Measurements from ENCODE around the gene RAB30. TPM values are rescaled to one million over a fixed set of nuclear protein-coding genes. Genes with fewer than 3 reads are reported as not detected.

Gene RAB30
- total RNA-seq, 1 experiment from 2014 or later, result 6.2 TPM

GRCh38 chr11:83025267-83025704 is 46.4 kb downstream of the RAB30 start:
- peak; percentile 43; the same call in 1 of the 2 replicates for ATAC-seq
- ChIA-PET POLR2A (no interaction called here), CTCF (no interaction called here)
- peak overlapping the region; percentile 73 for H3K27ac Mint-ChIP-seq
- no peaks in the 10 kb centered on the region for H3K36me3 Mint-ChIP-seq
- DNase-seq (ENCODE audit: low spot score), result no peak
- peak; percentile 60; the same call in 1 of the 2 replicates for TF ChIP-seq GABPB1 (CRISPR knock-in tag; IDR thresholded peaks at IDR 0.05)
- TF ChIP-seq GTF2I (CRISPR knock-in tag; conservative IDR thresholded peaks at IDR 0.05), result no peak
- TF ChIP-seq, protein P1, sequence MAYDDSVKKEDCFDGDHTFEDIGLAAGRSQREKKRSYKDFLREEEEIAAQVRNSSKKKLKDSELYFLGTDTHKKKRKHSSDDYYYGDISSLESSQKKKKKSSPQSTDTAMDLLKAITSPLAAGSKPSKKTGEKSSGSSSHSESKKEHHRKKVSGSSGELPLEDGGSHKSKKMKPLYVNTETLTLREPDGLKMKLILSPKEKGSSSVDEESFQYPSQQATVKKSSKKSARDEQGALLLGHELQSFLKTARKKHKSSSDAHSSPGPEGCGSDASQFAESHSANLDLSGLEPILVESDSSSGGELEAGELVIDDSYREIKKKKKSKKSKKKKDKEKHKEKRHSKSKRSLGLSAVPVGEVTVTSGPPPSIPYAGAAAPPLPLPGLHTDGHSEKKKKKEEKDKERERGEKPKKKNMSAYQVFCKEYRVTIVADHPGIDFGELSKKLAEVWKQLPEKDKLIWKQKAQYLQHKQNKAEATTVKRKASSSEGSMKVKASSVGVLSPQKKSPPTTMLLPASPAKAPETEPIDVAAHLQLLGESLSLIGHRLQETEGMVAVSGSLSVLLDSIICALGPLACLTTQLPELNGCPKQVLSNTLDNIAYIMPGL (CRISPR knock-in tag; IDR thresholded peaks at IDR 0.05), result no peak
- no peak for TF ChIP-seq CREM (CRISPR knock-in tag; IDR thresholded peaks at IDR 0.05)
- H3K4me3 Mint-ChIP-seq, result no peak overlapping the region
- no peaks in the 10 kb centered on the region for H3K9me3 Mint-ChIP-seq
- peaks cover 32% of the 10 kb centered on the region for H3K4me1 Mint-ChIP-seq
- no peaks in the 10 kb centered on the region; the same call in 1 of the 2 replicates for H3K27me3 Mint-ChIP-seq (ENCODE audit: low read depth)

- Mint-ChIP-seq H3K4me1 (peaks cover 36% of the 10 kb centered on the region), H3K4me3 (no peak overlapping the region), H3K27me3 (ENCODE audit: low read depth) (no peaks in the 10 kb centered on the region; the same call in 1 of the 2 replicates), H3K9me3 (no peaks in the 10 kb centered on the region), H3K36me3 (no peaks in the 10 kb centered on the region), H3K27ac (no peak overlapping the region)
- POLR2A ChIA-PET, result no interaction called here
- no peak for TF ChIP-seq CREM (CRISPR knock-in tag; IDR thresholded peaks at IDR 0.05)
- TF ChIP-seq ZSCAN18 (CRISPR knock-in tag; IDR thresholded peaks at IDR 0.05), result no peak
- TF ChIP-seq, protein P1 (CRISPR knock-in tag; IDR thresholded peaks at IDR 0.05), result no peak
- TF ChIP-seq, protein P2, sequence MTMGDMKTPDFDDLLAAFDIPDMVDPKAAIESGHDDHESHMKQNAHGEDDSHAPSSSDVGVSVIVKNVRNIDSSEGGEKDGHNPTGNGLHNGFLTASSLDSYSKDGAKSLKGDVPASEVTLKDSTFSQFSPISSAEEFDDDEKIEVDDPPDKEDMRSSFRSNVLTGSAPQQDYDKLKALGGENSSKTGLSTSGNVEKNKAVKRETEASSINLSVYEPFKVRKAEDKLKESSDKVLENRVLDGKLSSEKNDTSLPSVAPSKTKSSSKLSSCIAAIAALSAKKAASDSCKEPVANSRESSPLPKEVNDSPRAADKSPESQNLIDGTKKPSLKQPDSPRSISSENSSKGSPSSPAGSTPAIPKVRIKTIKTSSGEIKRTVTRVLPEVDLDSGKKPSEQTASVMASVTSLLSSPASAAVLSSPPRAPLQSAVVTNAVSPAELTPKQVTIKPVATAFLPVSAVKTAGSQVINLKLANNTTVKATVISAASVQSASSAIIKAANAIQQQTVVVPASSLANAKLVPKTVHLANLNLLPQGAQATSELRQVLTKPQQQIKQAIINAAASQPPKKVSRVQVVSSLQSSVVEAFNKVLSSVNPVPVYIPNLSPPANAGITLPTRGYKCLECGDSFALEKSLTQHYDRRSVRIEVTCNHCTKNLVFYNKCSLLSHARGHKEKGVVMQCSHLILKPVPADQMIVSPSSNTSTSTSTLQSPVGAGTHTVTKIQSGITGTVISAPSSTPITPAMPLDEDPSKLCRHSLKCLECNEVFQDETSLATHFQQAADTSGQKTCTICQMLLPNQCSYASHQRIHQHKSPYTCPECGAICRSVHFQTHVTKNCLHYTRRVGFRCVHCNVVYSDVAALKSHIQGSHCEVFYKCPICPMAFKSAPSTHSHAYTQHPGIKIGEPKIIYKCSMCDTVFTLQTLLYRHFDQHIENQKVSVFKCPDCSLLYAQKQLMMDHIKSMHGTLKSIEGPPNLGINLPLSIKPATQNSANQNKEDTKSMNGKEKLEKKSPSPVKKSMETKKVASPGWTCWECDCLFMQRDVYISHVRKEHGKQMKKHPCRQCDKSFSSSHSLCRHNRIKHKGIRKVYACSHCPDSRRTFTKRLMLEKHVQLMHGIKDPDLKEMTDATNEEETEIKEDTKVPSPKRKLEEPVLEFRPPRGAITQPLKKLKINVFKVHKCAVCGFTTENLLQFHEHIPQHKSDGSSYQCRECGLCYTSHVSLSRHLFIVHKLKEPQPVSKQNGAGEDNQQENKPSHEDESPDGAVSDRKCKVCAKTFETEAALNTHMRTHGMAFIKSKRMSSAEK (CRISPR knock-in tag; IDR thresholded peaks at IDR 0.05; ENCODE audit: borderline replicate concordance), result no peak
- no peak for TF ChIP-seq ZNF671 (CRISPR knock-in tag; IDR thresholded peaks at IDR 0.05)
- no peak for TF ChIP-seq ZNF512 (CRISPR knock-in tag; IDR thresholded peaks at IDR 0.05; ENCODE audit: borderline replicate concordance)
- TF ChIP-seq CBFB (CRISPR knock-in tag; IDR thresholded peaks at IDR 0.05; ENCODE audit: low read depth), result no peak
- CTCF ChIA-PET, result no interaction called here
- no peak for DNase-seq (ENCODE audit: low spot score)
- no peak for ATAC-seq
Observed at GRCh38 chr11:83024270-83024854, 47.3 kb downstream of the RAB30 start.

- no peaks in the 10 kb centered on the region for H3K9me3 Mint-ChIP-seq
- H3K36me3 Mint-ChIP-seq, result no peaks in the 10 kb centered on the region
- no peaks in the 10 kb centered on the region; the same call in 1 of the 2 replicates for H3K27me3 Mint-ChIP-seq (ENCODE audit: low read depth)
- DNase-seq (ENCODE audit: low spot score) (no peak), ATAC-seq (peak; percentile 43; the same call in 1 of the 2 replicates)
- H3K4me1 Mint-ChIP-seq, result peaks cover 37% of the 10 kb centered on the region
- no peak overlapping the region for H3K4me3 Mint-ChIP-seq
- ChIA-PET CTCF (no interaction called here), POLR2A (no interaction called here)
- no peak overlapping the region; the same call in 1 of the 2 replicates for H3K27ac Mint-ChIP-seq
- TF ChIP-seq ZNF671 (CRISPR knock-in tag; IDR thresholded peaks at IDR 0.05), result no peak
- TF ChIP-seq E2F5 (CRISPR knock-in tag; IDR thresholded peaks at IDR 0.05), result no peak
- no peak for TF ChIP-seq TCF7 (CRISPR knock-in tag; IDR thresholded peaks at IDR 0.05; ENCODE audit: low read depth)
- TF ChIP-seq, protein P3, sequence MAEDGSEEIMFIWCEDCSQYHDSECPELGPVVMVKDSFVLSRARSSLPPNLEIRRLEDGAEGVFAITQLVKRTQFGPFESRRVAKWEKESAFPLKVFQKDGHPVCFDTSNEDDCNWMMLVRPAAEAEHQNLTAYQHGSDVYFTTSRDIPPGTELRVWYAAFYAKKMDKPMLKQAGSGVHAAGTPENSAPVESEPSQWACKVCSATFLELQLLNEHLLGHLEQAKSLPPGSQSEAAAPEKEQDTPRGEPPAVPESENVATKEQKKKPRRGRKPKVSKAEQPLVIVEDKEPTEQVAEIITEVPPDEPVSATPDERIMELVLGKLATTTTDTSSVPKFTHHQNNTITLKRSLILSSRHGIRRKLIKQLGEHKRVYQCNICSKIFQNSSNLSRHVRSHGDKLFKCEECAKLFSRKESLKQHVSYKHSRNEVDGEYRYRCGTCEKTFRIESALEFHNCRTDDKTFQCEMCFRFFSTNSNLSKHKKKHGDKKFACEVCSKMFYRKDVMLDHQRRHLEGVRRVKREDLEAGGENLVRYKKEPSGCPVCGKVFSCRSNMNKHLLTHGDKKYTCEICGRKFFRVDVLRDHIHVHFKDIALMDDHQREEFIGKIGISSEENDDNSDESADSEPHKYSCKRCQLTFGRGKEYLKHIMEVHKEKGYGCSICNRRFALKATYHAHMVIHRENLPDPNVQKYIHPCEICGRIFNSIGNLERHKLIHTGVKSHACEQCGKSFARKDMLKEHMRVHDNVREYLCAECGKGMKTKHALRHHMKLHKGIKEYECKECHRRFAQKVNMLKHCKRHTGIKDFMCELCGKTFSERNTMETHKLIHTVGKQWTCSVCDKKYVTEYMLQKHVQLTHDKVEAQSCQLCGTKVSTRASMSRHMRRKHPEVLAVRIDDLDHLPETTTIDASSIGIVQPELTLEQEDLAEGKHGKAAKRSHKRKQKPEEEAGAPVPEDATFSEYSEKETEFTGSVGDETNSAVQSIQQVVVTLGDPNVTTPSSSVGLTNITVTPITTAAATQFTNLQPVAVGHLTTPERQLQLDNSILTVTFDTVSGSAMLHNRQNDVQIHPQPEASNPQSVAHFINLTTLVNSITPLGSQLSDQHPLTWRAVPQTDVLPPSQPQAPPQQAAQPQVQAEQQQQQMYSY (CRISPR knock-in tag; IDR thresholded peaks at IDR 0.05), result no peak
Observed at GRCh38 chr11:83023410-83023809, 48.3 kb downstream of the RAB30 start.

Measured in WTC11 (cell line).